ENCODE results near the gene RAB28. TPM values are rescaled to one million over a fixed set of nuclear protein-coding genes. Genes with fewer than 3 reads are reported as not detected.
"Not testable (repeated sequence)": the region's sequence is repeated elsewhere in the genome, so short reads cannot be mapped to it uniquely, and the experiment has no call there.

Gene RAB28
- total RNA-seq, 1 donor from 2014 or later, result 16.2 TPM

- DNase-seq (ENCODE audit: extremely low spot score, unreplicated experiment), result no peak
- Mint-ChIP-seq H3K9me3 (ENCODE audit: unreplicated experiment) (peaks cover 9% of the 10 kb centered on the region), H3K27ac (ENCODE audit: unreplicated experiment) (no peak overlapping the region), H3K36me3 (ENCODE audit: unreplicated experiment) (peaks cover 21% of the 10 kb centered on the region), H3K4me3 (ENCODE audit: unreplicated experiment) (no peak overlapping the region), H3K27me3 (ENCODE audit: unreplicated experiment) (no peaks in the 10 kb centered on the region), H3K4me1 (ENCODE audit: unreplicated experiment) (peaks cover 14% of the 10 kb centered on the region)
- TF ChIP-seq, protein P1, sequence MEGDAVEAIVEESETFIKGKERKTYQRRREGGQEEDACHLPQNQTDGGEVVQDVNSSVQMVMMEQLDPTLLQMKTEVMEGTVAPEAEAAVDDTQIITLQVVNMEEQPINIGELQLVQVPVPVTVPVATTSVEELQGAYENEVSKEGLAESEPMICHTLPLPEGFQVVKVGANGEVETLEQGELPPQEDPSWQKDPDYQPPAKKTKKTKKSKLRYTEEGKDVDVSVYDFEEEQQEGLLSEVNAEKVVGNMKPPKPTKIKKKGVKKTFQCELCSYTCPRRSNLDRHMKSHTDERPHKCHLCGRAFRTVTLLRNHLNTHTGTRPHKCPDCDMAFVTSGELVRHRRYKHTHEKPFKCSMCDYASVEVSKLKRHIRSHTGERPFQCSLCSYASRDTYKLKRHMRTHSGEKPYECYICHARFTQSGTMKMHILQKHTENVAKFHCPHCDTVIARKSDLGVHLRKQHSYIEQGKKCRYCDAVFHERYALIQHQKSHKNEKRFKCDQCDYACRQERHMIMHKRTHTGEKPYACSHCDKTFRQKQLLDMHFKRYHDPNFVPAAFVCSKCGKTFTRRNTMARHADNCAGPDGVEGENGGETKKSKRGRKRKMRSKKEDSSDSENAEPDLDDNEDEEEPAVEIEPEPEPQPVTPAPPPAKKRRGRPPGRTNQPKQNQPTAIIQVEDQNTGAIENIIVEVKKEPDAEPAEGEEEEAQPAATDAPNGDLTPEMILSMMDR (IDR thresholded peaks at IDR 0.05), result no peak
Observed at GRCh38 chr4:13427599-13428325, 56.4 kb downstream of the RAB28 start.

GRCh38 chr4:13415068-13415785 lies 68.9 kb downstream of the RAB28 start:
- H3K4me3 Mint-ChIP-seq (ENCODE audit: unreplicated experiment), result no peak overlapping the region

DNA sequence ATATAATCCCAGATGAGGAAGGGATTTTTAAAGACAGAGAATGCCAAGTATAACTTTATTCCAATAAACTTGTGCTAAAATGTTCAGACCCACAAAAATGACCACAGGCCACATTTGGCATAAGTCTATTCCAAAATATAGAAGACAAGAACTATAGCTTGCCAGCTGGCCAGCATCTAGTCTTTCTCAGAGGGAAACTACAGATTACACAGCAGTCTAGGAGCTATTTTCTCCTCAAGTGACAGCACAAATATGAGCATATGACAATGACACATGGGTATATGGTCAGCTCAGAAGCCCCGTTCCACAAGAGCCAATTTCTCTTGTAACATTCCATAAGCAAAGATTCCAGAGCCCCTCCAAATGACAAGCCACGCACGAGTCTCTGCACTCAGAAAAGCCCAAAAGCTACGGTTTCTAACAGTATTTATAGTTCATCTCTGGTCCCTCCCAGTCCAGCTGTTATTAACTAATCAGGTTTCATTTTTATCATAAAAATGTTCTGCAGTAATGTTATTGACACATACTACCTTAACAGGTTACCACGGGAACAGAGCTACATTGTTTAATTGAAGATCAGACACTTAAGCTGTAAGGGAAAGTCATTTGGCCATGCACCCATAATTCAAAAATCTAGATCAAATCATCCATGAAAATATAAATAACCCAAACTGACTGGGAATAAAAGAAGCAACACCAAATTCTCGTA lies 70.3 kb downstream of the RAB28 start:
- TF ChIP-seq, protein P1 (IDR thresholded peaks at IDR 0.05), result no peak
- no peak for DNase-seq (ENCODE audit: extremely low spot score, unreplicated experiment)
- no peak overlapping the region for H3K4me3 Mint-ChIP-seq (ENCODE audit: unreplicated experiment)
- H3K4me1 Mint-ChIP-seq (ENCODE audit: unreplicated experiment), result peaks cover 3% of the 10 kb centered on the region
- no peaks in the 10 kb centered on the region for H3K27me3 Mint-ChIP-seq (ENCODE audit: unreplicated experiment)
- H3K36me3 Mint-ChIP-seq (ENCODE audit: unreplicated experiment), result peaks cover 15% of the 10 kb centered on the region
- no peak overlapping the region for H3K27ac Mint-ChIP-seq (ENCODE audit: unreplicated experiment)
- peaks cover 3% of the 10 kb centered on the region for H3K9me3 Mint-ChIP-seq (ENCODE audit: unreplicated experiment)

More at GRCh38 chr4:13415068-13415785, 68.9 kb downstream of the RAB28 start:
- Mint-ChIP-seq H3K36me3 (ENCODE audit: unreplicated experiment) (peaks cover 27% of the 10 kb centered on the region), H3K4me1 (ENCODE audit: unreplicated experiment) (peaks cover 3% of the 10 kb centered on the region), H3K9me3 (ENCODE audit: unreplicated experiment) (peaks cover 15% of the 10 kb centered on the region), H3K27me3 (ENCODE audit: unreplicated experiment) (no peaks in the 10 kb centered on the region), H3K27ac (ENCODE audit: unreplicated experiment) (no peak overlapping the region)
- DNase-seq (ENCODE audit: extremely low spot score, unreplicated experiment), result peak; percentile 84
- TF ChIP-seq, protein P1 (IDR thresholded peaks at IDR 0.05), result no peak

DNA sequence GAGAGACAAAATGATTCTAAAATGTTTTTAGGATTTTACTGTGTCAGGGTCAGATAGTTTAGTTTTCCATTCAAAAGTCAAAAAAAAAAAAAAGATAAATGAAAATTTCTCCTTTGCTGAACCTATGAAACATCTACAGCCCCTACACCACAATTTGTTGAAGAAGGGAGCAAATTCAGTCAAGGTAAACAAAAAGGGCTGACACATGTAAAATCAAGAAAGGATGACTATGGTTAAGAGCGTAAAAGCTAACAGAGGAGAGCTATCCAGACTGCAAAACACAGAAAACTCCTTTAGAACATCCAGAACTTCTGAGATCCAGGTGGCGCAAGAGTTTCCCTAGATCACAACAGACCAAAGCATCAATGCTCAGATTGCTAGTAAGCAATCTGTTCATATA lies 72.2 kb downstream of the RAB28 start:
- DNase-seq (ENCODE audit: extremely low spot score, unreplicated experiment), result no peak
- Mint-ChIP-seq H3K9me3 (ENCODE audit: unreplicated experiment) (no peaks in the 10 kb centered on the region), H3K4me3 (ENCODE audit: unreplicated experiment) (no peak overlapping the region), H3K36me3 (ENCODE audit: unreplicated experiment) (peaks cover 3% of the 10 kb centered on the region), H3K27me3 (ENCODE audit: unreplicated experiment) (no peaks in the 10 kb centered on the region), H3K4me1 (ENCODE audit: unreplicated experiment) (peaks cover 3% of the 10 kb centered on the region), H3K27ac (ENCODE audit: unreplicated experiment) (no peak overlapping the region)
- TF ChIP-seq, protein P1 (IDR thresholded peaks at IDR 0.05), result no peak

- Mint-ChIP-seq H3K36me3 (ENCODE audit: unreplicated experiment) (no peaks in the 10 kb centered on the region), H3K27ac (ENCODE audit: unreplicated experiment) (no peak overlapping the region), H3K9me3 (ENCODE audit: unreplicated experiment) (no peaks in the 10 kb centered on the region), H3K4me3 (ENCODE audit: unreplicated experiment) (no peak overlapping the region), H3K4me1 (ENCODE audit: unreplicated experiment) (peaks cover 3% of the 10 kb centered on the region), H3K27me3 (ENCODE audit: unreplicated experiment) (no peaks in the 10 kb centered on the region)
- TF ChIP-seq, protein P1 (IDR thresholded peaks at IDR 0.05), result no peak
- DNase-seq (ENCODE audit: extremely low spot score, unreplicated experiment), result no peak
Observed at GRCh38 chr4:13409324-13409723, 74.8 kb downstream of the RAB28 start.

DNA sequence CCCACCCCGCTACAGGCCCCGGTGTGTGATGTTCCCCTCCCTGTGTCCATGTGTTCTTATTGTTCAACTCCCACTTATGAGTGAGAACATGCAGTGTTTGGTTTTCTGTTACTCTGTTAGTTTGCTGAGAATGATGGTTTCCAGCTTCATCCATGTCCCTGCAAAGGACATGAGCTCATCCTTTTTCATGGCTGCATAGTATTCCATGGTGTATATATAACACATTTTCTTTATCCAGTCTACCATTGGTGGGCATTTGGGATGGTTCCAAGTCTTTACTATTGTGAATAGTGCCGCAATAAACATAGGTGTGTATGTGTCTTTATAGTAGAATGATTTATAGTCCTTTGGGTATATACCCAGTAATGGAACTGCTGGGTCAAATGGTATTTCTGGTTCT lies 78.0 kb downstream of the RAB28 start:
- not testable (repeated sequence) for H3K27me3 Mint-ChIP-seq (ENCODE audit: unreplicated experiment); H3K36me3 Mint-ChIP-seq (ENCODE audit: unreplicated experiment); DNase-seq (ENCODE audit: extremely low spot score, unreplicated experiment); H3K27ac Mint-ChIP-seq (ENCODE audit: unreplicated experiment); H3K9me3 Mint-ChIP-seq (ENCODE audit: unreplicated experiment); H3K4me3 Mint-ChIP-seq (ENCODE audit: unreplicated experiment); H3K4me1 Mint-ChIP-seq (ENCODE audit: unreplicated experiment)

All from osteocyte (in vitro differentiated cells).